GM23338 (cell line): ENCODE data around the gene NPHS2. TPM values are rescaled to one million over a fixed set of nuclear protein-coding genes. Genes with fewer than 3 reads are reported as not detected.

ENCODE experiments used
- ATAC-seq: fragments of 200-7000 bp; cut with Tn5 transposase; 3 replicates; pipeline ENCODE4 v1.9.1; 2020
- DNase-seq: peaks from one replicate; pipeline ENCODE4 v3.0.0-alpha.2; 2015; ENCODE audit warnings: low spot score
- H2AFZ ChIP-seq: fragments of 200-600 bp; sonication (generic); 2 replicates; pipeline ENCODE4 v1.8.0; 2016; ENCODE audit warnings: antibody characterized with exemption, mild to moderate bottlenecking, moderate library complexity
- H3F3A ChIP-seq: fragments of 200-600 bp; sonication (generic); replicated peaks from 2 replicates; pipeline ENCODE4 v1.8.0; 2017; ENCODE audit warnings: antibody characterized with exemption, mixed run types, low read depth
- H3K27ac ChIP-seq: fragments of 200-600 bp; sonication (generic); 2 replicates; pipeline ENCODE4 v1.6.1; 2016; ENCODE audit warnings: low read depth
- H3K27me3 ChIP-seq: fragments of 200-600 bp; sonication (generic); 2 replicates; pipeline ENCODE4 v1.8.0; 2016; ENCODE audit warnings: mild to moderate bottlenecking, mixed run types, moderate library complexity; ENCODE audit not compliant: insufficient read depth
- H3K36me3 ChIP-seq: fragments of 200-600 bp; sonication (generic); 2 replicates; pipeline ENCODE4 v1.8.0; 2016; ENCODE audit warnings: mild to moderate bottlenecking; ENCODE audit not compliant: insufficient read depth
- H3K4me1 ChIP-seq: fragments of 200-600 bp; sonication (generic); 2 replicates; pipeline ENCODE4 v1.8.0; 2016; ENCODE audit warnings: mild to moderate bottlenecking, moderate library complexity; ENCODE audit not compliant: insufficient read depth
- H3K4me2 ChIP-seq: fragments of 200-600 bp; sonication (generic); 2 replicates; pipeline ENCODE4 v1.7.1; 2017; ENCODE audit warnings: mixed run types
- H3K4me3 ChIP-seq: fragments of 200-600 bp; sonication (generic); 2 replicates; pipeline ENCODE4 v1.6.1; 2016; ENCODE audit warnings: mixed run types
- H3K79me2 ChIP-seq: fragments of 200-600 bp; sonication (generic); replicated peaks from 2 replicates; pipeline ENCODE4 v1.8.0; 2017; ENCODE audit warnings: mild to moderate bottlenecking; ENCODE audit not compliant: insufficient read depth
- H3K9me2 ChIP-seq: fragments of 200-600 bp; sonication (generic); 2 replicates; pipeline ENCODE4 v1.8.0; 2017; ENCODE audit not compliant: insufficient read depth
- H4K20me1 ChIP-seq: fragments of 200-600 bp; sonication (generic); replicated peaks from 2 replicates; pipeline ENCODE4 v1.8.0; 2017; ENCODE audit warnings: mild to moderate bottlenecking; ENCODE audit not compliant: insufficient read depth
- H3K27ac Mint-ChIP-seq: 2 replicates; pipeline ENCODE4 v1.8.0; 2020; ENCODE audit warnings: inconsistent platforms, mild to moderate bottlenecking, moderate library complexity, mixed read lengths
- H3K27me3 Mint-ChIP-seq: 3 replicates; pipeline ENCODE4 v1.8.0; 2022; ENCODE audit warnings: low read depth, mild to moderate bottlenecking, moderate library complexity, mixed read lengths, inconsistent platforms; ENCODE audit not compliant: insufficient read depth, poor library complexity
- H3K36me3 Mint-ChIP-seq: 3 replicates; pipeline ENCODE4 v1.8.0; 2021; ENCODE audit warnings: low read depth, mild to moderate bottlenecking, inconsistent platforms, moderate library complexity, mixed read lengths
- H3K4me1 Mint-ChIP-seq: 3 replicates; pipeline ENCODE4 v1.8.0; 2020; ENCODE audit warnings: mild to moderate bottlenecking, inconsistent platforms, mixed read lengths
- H3K4me3 Mint-ChIP-seq: 3 replicates; pipeline ENCODE4 v1.8.0; 2021; ENCODE audit warnings: moderate library complexity, mild to moderate bottlenecking, inconsistent platforms, mixed read lengths
- H3K9me3 Mint-ChIP-seq: 3 replicates; pipeline ENCODE4 v1.8.0; 2020; ENCODE audit warnings: moderate library complexity, mild to moderate bottlenecking, inconsistent platforms, mixed read lengths
- CREB1 ChIP-seq: fragments of 250-450 bp; sonication (Bioruptor Pico); IDR thresholded peaks from 2 replicates; pipeline ENCODE4 v1.5.0; 2020; ENCODE audit warnings: low read depth, mild to moderate bottlenecking, moderate library complexity
- CTCF ChIP-seq, 2 experiments: fragments of 200-600 bp in 1 of 2; sonication (generic) in 1 of 2; conservative IDR thresholded peaks; 2 replicates each; pipeline versions ENCODE4 v1.5.1 to v1.6.1; 2016 to 2017; ENCODE audit warnings: antibody characterized with exemption in 2 of 2, low read depth in 2 of 2, mild to moderate bottlenecking in 2 of 2, moderate library complexity in 1 of 2
- EZH2 ChIP-seq: fragments of 200-600 bp; sonication (generic); IDR thresholded peaks from one replicate; pipeline ENCODE4 v1.8.0; 2017; ENCODE audit warnings: antibody characterized with exemption, mild to moderate bottlenecking, low read depth; ENCODE audit not compliant: unreplicated experiment
- EZH2phosphoT487 ChIP-seq: fragments of 200-600 bp; sonication (generic); IDR thresholded peaks from one replicate; pipeline ENCODE4 v1.8.1; 2018; ENCODE audit warnings: antibody characterized with exemption; ENCODE audit not compliant: unreplicated experiment
- JUNB ChIP-seq: IDR thresholded peaks from one replicate; pipeline ENCODE4 v1.6.1; 2016; ENCODE audit warnings: antibody characterized with exemption; ENCODE audit not compliant: unreplicated experiment
- NANOG ChIP-seq: IDR thresholded peaks from 2 replicates; pipeline ENCODE4 v1.6.1; 2016; ENCODE audit warnings: antibody characterized with exemption, borderline replicate concordance
- POLR2AphosphoS5 ChIP-seq: IDR thresholded peaks from 2 replicates; pipeline ENCODE4 v1.6.1; 2016; ENCODE audit warnings: antibody characterized with exemption, low read depth
- REST ChIP-seq: IDR thresholded peaks from one replicate; pipeline ENCODE4 v1.6.1; 2018; ENCODE audit warnings: antibody characterized with exemption; ENCODE audit not compliant: unreplicated experiment
- ZNF114 ChIP-seq: fragments of 250-450 bp; sonication (Bioruptor Pico); IDR thresholded peaks from 2 replicates; pipeline ENCODE4 v1.5.0; 2020; ENCODE audit warnings: mild to moderate bottlenecking, moderate library complexity
- ZNF331 ChIP-seq: fragments of 250-450 bp; sonication (Bioruptor Pico); IDR thresholded peaks from 2 replicates; pipeline ENCODE4 v1.5.0; 2020; ENCODE audit warnings: low read depth, mild to moderate bottlenecking, moderate library complexity
- ZNF462 ChIP-seq: fragments of 250-450 bp; sonication (Bioruptor Pico); IDR thresholded peaks from 2 replicates; pipeline ENCODE4 v1.5.0; 2020; ENCODE audit warnings: mild to moderate bottlenecking, moderate library complexity
- polyA plus RNA-seq: library from polyadenylated mRNA; unstranded; fragments of >200 nt; fragmentation: Nextera tagmentation; extraction: Ambion mirVana; gene quantifications from 2 replicates; pipeline ENCODE4 v1.2.1, GENCODE V29; 2016
- total RNA-seq: library from RNA; depleted of rRNA; stranded (reverse); fragments of >200 nt; shearing (Covaris generic); gene quantifications from 2 replicates; pipeline ENCODE4 v1.2.3, GENCODE V29; 2014

Gene NPHS2
- total and polyA plus RNA-seq, 2 experiments from 2014 or later: not detected

- TF ChIP-seq REST: no peak
- TF ChIP-seq JUNB: no peak
- no peak for TF ChIP-seq EZH2phosphoT487
- no peak for TF ChIP-seq POLR2AphosphoS5
- no peak for TF ChIP-seq CTCF (conservative IDR thresholded peaks at IDR 0.05; ENCODE audit: low read depth in 2 of 2)
- TF ChIP-seq EZH2: no peak
- TF ChIP-seq CREB1 (CRISPR knock-in tag): no peak
- no peak for TF ChIP-seq ZNF331 (CRISPR knock-in tag)
- TF ChIP-seq ZNF114 (CRISPR knock-in tag): no peak
- TF ChIP-seq NANOG: no peak
Measured at GRCh38 chr1:179548666-179549367, 26.9 kb downstream of the NPHS2 start (continued).

- H3K4me3 Mint-ChIP-seq: no peak overlapping the region
- TF ChIP-seq CREB1 (CRISPR knock-in tag) (no peak), NANOG (no peak), ZNF462 (CRISPR knock-in tag) (no peak), EZH2phosphoT487 (no peak), POLR2AphosphoS5 (no peak)
Measured at GRCh38 chr1:179547021-179547535, 28.7 kb downstream of the NPHS2 start.

More at GRCh38 chr1:179547021-179547535, 28.7 kb downstream of the NPHS2 start:
- Histone ChIP-seq H3K79me2 (no peaks in the 10 kb centered on the region), H3K27ac (no peak overlapping the region), H2AFZ (no peak overlapping the region), H3K9me2 (no peaks in the 10 kb centered on the region; the same call in 1 of the 2 replicates), H3K4me1 (no peaks in the 10 kb centered on the region), H4K20me1 (no peaks in the 10 kb centered on the region), H3K36me3 (no peaks in the 10 kb centered on the region), H3K4me2 (no peak overlapping the region), H3F3A (no peaks in the 10 kb centered on the region), H3K27me3 (no peaks in the 10 kb centered on the region), H3K4me3 (no peak overlapping the region)
- Mint-ChIP-seq H3K9me3 (peaks cover 3% of the 10 kb centered on the region), H3K27ac (no peak overlapping the region), H3K4me1 (peaks cover 6% of the 10 kb centered on the region; the same call in 2 of the 3 replicates), H3K36me3 (peaks cover 3% of the 10 kb centered on the region), H3K27me3 (peaks cover 3% of the 10 kb centered on the region)
- ATAC-seq: no peak
- DNase-seq: no peak
